ENCODE results near the gene NUDT8. TPM values are rescaled to one million over a fixed set of nuclear protein-coding genes. Genes with fewer than 3 reads are reported as not detected.
"Not testable (repeated sequence)": the region's sequence is repeated elsewhere in the genome, so short reads cannot be mapped to it uniquely, and the experiment has no call there.

NUDT8 gene
- total RNA-seq, 1 donor from 2014 or later: 22.2 TPM

DNA sequence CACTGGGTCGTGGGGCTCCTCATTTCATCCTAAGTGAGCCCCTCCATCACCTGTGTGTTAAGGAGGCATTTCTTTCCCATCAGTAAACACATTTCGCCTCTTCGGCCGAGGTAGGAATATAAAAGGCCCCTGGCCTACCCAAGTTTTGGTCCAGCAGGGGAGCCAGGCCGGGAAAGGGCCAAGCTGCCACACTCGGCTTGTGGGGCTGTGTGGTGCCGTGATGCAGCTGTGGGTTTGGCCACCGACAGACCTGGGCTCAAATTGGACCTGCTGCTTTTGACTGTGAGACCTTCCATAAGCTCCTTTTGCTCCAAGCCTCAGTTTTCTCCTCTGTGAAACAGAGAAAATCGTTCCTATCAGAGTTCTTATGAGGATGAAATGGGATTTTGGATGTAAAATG, 22.2 kb downstream of the NUDT8 start:
- peak overlapping the region; percentile 88 for H3K4me3 Mint-ChIP-seq (ENCODE audit: low read depth)
- H3K36me3 Mint-ChIP-seq (ENCODE audit: low read depth): peaks cover 29% of the 10 kb centered on the region
- intact Hi-C loops (cut with micrococcal nuclease): loop anchor here (2.0 to 5.0 kb wide), 4 partner anchors 21 to 205 kb away; partner anchors contain the start of gene NUDT8
- H3K9me3 Mint-ChIP-seq: no peaks in the 10 kb centered on the region
- H3K4me1 Mint-ChIP-seq (ENCODE audit: low read depth): peaks cover 10% of the 10 kb centered on the region
- peaks cover 8% of the 10 kb centered on the region for H3K27me3 Mint-ChIP-seq (ENCODE audit: low read depth)
- no peak for DNase-seq (ENCODE audit: low spot score)
- peak overlapping the region; percentile 90 for H3K27ac Mint-ChIP-seq

GRCh38 chr11:67606492-67607295, 23.0 kb downstream of the NUDT8 start, which contains the start of gene NDUFV1:
TSS of gene NDUFV1 (plus strand) at chr11:67606936. CDS start at chr11:67607005, 69 bp downstream.
- Mint-ChIP-seq H3K4me3 (ENCODE audit: low read depth) (peak within 1 kb of the TSS; percentile 88), H3K27ac (peak within 1 kb of the TSS; percentile 90), H3K9me3 (no peaks in the 10 kb centered on the region), H3K4me1 (ENCODE audit: low read depth) (peaks cover 10% of the 10 kb centered on the region), H3K36me3 (ENCODE audit: low read depth) (peaks cover 23% of the 10 kb centered on the region), H3K27me3 (ENCODE audit: low read depth) (peaks cover 9% of the 10 kb centered on the region)
- intact Hi-C loops (cut with micrococcal nuclease): loop anchor here (2.0 to 5.0 kb wide), 4 partner anchors 22 to 204 kb away; partner anchors contain the start of gene NUDT8
- peak; percentile 95 for DNase-seq (ENCODE audit: low spot score)

DNA sequence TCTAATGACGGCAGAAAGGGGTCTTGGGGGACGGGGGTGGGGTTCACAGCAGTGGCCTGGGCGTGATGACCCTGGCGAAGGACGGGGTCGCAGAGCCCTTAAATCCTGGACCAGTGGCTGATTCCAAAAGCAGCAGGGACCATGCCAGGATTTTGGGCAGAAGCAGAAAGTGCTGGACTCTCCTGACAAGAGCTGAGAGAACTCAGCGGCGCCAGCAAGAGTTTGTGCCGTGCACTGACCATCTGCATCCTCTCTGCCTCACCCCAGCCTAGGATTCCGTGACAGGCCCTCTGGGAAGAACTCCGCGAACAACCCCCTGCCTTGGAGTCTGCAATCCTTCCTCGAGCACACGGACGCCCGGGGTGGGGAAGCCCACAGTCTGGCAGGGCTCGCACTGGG, 23.6 kb downstream of the NUDT8 start:
- intact Hi-C loops (cut with micrococcal nuclease): loop anchor here (2.0 to 5.0 kb wide), 4 partner anchors 21 to 203 kb away; partner anchors contain the start of gene NUDT8
- H3K4me1 Mint-ChIP-seq (ENCODE audit: low read depth): peaks cover 10% of the 10 kb centered on the region

GRCh38 chr11:67605231-67606011, 24.3 kb downstream of the NUDT8 start:
- DNase-seq (ENCODE audit: low spot score): no peak
- no peaks in the 10 kb centered on the region for H3K9me3 Mint-ChIP-seq
- H3K27ac Mint-ChIP-seq: peak overlapping the region; percentile 65
- H3K27me3 Mint-ChIP-seq (ENCODE audit: low read depth): peaks cover 15% of the 10 kb centered on the region
- peak overlapping the region; percentile 70 for H3K4me3 Mint-ChIP-seq (ENCODE audit: low read depth)
- peaks cover 17% of the 10 kb centered on the region for H3K36me3 Mint-ChIP-seq (ENCODE audit: low read depth)
- peaks cover 13% of the 10 kb centered on the region for H3K4me1 Mint-ChIP-seq (ENCODE audit: low read depth)
- intact Hi-C loops (cut with micrococcal nuclease): loop anchor here (2.0 to 5.0 kb wide), 4 partner anchors 21 to 203 kb away; partner anchors contain the start of gene NUDT8

More for the DNA sequence above, 23.6 kb downstream of the NUDT8 start:
- peak overlapping the region; percentile 88 for H3K4me3 Mint-ChIP-seq (ENCODE audit: low read depth)
- DNase-seq (ENCODE audit: low spot score): no peak
- H3K27me3 Mint-ChIP-seq (ENCODE audit: low read depth): peaks cover 10% of the 10 kb centered on the region
- H3K9me3 Mint-ChIP-seq: no peaks in the 10 kb centered on the region
- peaks cover 23% of the 10 kb centered on the region for H3K36me3 Mint-ChIP-seq (ENCODE audit: low read depth)
- peak overlapping the region; percentile 87 for H3K27ac Mint-ChIP-seq

- intact Hi-C loops (cut with micrococcal nuclease): loop anchor here (5.0 kb wide), 1 partner anchor 33 kb away; no protein-coding TSS in a partner anchor
- Mint-ChIP-seq H3K4me3 (ENCODE audit: low read depth) (peak overlapping the region; percentile 6), H3K4me1 (ENCODE audit: low read depth) (peaks cover 16% of the 10 kb centered on the region), H3K27ac (no peak overlapping the region), H3K27me3 (ENCODE audit: low read depth) (peaks cover 21% of the 10 kb centered on the region), H3K36me3 (ENCODE audit: low read depth) (peaks cover 12% of the 10 kb centered on the region), H3K9me3 (no peaks in the 10 kb centered on the region)
- no peak for DNase-seq (ENCODE audit: low spot score)
Measured at GRCh38 chr11:67604815-67605214, 24.9 kb downstream of the NUDT8 start.

GRCh38 chr11:67604119-67604518, 25.6 kb downstream of the NUDT8 start:
- H3K27ac Mint-ChIP-seq: peak overlapping the region; percentile 2
- H3K9me3 Mint-ChIP-seq; H3K36me3 Mint-ChIP-seq (ENCODE audit: low read depth); intact Hi-C loops (cut with micrococcal nuclease); DNase-seq (ENCODE audit: low spot score): not testable (repeated sequence)
- H3K27me3 Mint-ChIP-seq (ENCODE audit: low read depth): peaks cover 25% of the 10 kb centered on the region
- H3K4me1 Mint-ChIP-seq (ENCODE audit: low read depth): peaks cover 16% of the 10 kb centered on the region
- peak overlapping the region; percentile 6 for H3K4me3 Mint-ChIP-seq (ENCODE audit: low read depth)

- intact Hi-C loops (cut with micrococcal nuclease): no loop called here
- H3K9me3 Mint-ChIP-seq: peaks cover 3% of the 10 kb centered on the region
- no peak overlapping the region for H3K27ac Mint-ChIP-seq
- H3K4me3 Mint-ChIP-seq (ENCODE audit: low read depth): no peak overlapping the region
- no peaks in the 10 kb centered on the region for H3K36me3 Mint-ChIP-seq (ENCODE audit: low read depth)
- no peak for DNase-seq (ENCODE audit: low spot score)
- peaks cover 32% of the 10 kb centered on the region for H3K27me3 Mint-ChIP-seq (ENCODE audit: low read depth)
- H3K4me1 Mint-ChIP-seq (ENCODE audit: low read depth): peaks cover 12% of the 10 kb centered on the region
Measured at GRCh38 chr11:67601098-67601497, 28.6 kb downstream of the NUDT8 start.

- Mint-ChIP-seq H3K4me3 (ENCODE audit: low read depth) (no peak overlapping the region), H3K36me3 (ENCODE audit: low read depth) (no peaks in the 10 kb centered on the region), H3K9me3 (peaks cover 3% of the 10 kb centered on the region), H3K27me3 (ENCODE audit: low read depth) (peaks cover 32% of the 10 kb centered on the region), H3K27ac (no peak overlapping the region), H3K4me1 (ENCODE audit: low read depth) (peaks cover 8% of the 10 kb centered on the region)
- no peak for DNase-seq (ENCODE audit: low spot score)
- intact Hi-C loops (cut with micrococcal nuclease): no loop called here
Measured at GRCh38 chr11:67600324-67601029, 29.3 kb downstream of the NUDT8 start.

GRCh38 chr11:67599149-67599548, 30.6 kb downstream of the NUDT8 start:
- H3K9me3 Mint-ChIP-seq: peaks cover 3% of the 10 kb centered on the region
- intact Hi-C loops (cut with micrococcal nuclease): no loop called here
- H3K4me1 Mint-ChIP-seq (ENCODE audit: low read depth): peaks cover 8% of the 10 kb centered on the region
- H3K4me3 Mint-ChIP-seq (ENCODE audit: low read depth): no peak overlapping the region
- H3K27me3 Mint-ChIP-seq (ENCODE audit: low read depth): peaks cover 31% of the 10 kb centered on the region
- no peak overlapping the region for H3K27ac Mint-ChIP-seq
- no peak for DNase-seq (ENCODE audit: low spot score)
- H3K36me3 Mint-ChIP-seq (ENCODE audit: low read depth): no peaks in the 10 kb centered on the region

GRCh38 chr11:67597963-67598362, 31.8 kb downstream of the NUDT8 start:
- H3K27ac Mint-ChIP-seq; H3K4me3 Mint-ChIP-seq (ENCODE audit: low read depth); H3K9me3 Mint-ChIP-seq; DNase-seq (ENCODE audit: low spot score); H3K36me3 Mint-ChIP-seq (ENCODE audit: low read depth); H3K4me1 Mint-ChIP-seq (ENCODE audit: low read depth); intact Hi-C loops (cut with micrococcal nuclease): not testable (repeated sequence)
- peaks cover 31% of the 10 kb centered on the region for H3K27me3 Mint-ChIP-seq (ENCODE audit: low read depth)

DNA sequence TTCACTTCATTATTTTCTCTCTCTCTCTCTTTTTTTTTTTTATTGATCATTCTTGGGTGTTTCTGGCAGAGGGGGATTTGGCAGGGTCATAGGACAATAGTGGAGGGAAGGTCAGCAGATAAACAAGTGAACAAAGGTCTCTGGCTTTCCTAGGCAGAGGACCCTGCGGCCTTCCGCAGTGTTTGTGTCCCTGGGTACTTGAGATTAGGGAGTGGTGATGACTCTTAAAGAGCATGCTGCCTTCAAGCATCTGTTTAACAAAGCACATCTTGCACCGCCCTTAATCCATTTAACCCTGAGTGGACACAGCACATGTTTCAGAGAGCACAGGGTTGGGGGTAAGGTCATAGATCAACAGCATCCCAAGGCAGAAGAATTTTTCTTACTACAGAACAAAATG, 32.3 kb downstream of the NUDT8 start:
- H3K4me3 Mint-ChIP-seq (ENCODE audit: low read depth); H3K4me1 Mint-ChIP-seq (ENCODE audit: low read depth); H3K36me3 Mint-ChIP-seq (ENCODE audit: low read depth); H3K9me3 Mint-ChIP-seq; H3K27ac Mint-ChIP-seq; intact Hi-C loops (cut with micrococcal nuclease); DNase-seq (ENCODE audit: low spot score): not testable (repeated sequence)
- H3K27me3 Mint-ChIP-seq (ENCODE audit: low read depth): peaks cover 26% of the 10 kb centered on the region

GRCh38 chr11:67596753-67597300, 32.9 kb downstream of the NUDT8 start:
- Mint-ChIP-seq H3K27me3 (ENCODE audit: low read depth) (peaks cover 26% of the 10 kb centered on the region), H3K9me3 (peaks cover 3% of the 10 kb centered on the region), H3K4me3 (ENCODE audit: low read depth) (no peak overlapping the region), H3K27ac (no peak overlapping the region), H3K36me3 (ENCODE audit: low read depth) (no peaks in the 10 kb centered on the region), H3K4me1 (ENCODE audit: low read depth) (peaks cover 8% of the 10 kb centered on the region)
- intact Hi-C loops (cut with micrococcal nuclease): no loop called here
- DNase-seq (ENCODE audit: low spot score): no peak
